Measurements from ENCODE around the gene FBXO45.

DNA sequence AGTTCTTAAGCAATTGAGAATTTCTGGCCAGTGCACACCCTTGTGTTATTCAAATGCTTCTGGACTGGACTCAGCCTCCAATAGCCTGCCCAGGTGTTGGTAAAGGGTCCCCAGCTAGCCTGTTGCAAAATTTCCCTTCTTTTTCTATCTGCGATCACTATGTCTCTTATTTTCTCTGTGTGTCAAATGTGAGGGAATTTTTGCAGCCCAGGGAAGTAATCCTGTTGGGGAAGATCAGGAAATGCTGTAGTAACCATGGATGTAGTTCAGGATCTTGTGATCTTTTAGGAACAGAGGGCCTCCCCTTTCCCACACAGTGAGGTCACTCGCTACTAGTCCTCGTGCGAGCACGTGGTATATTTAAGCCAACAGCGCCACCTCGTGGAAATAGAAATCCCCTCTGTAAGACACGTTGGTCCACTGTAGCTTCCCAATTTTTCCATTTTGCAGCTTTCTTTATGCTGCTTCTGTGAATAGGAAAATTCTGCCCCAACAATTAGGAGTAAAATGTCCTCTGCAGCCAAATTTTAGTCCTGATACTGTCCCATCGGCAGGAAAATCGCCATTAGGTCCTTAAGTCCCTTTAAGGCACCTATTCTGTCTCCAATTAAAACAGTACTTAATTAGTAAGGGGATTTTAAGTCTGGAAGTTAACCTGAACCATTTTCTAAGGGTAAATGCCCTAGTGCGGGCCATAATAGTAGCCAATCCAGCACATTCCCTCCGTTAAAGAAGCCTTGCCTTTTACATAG, 49.3 kb upstream of the FBXO45 start:
- no peak for TF ChIP-seq POLR2A (IDR thresholded peaks at IDR 0.05)
- peak in 2 of 3 donors; percentile 12 to 28 for TF ChIP-seq CTCF (IDR thresholded peaks at IDR 0.05)
